SIG-M5 treated with dmso at 0.1 percent for 504 hours (cell line): ENCODE results near the gene FAM32A.

Experiments used
- DNase-seq: peaks from one replicate; lab custom pipeline; 2025; ENCODE audit not compliant: unreplicated experiment; lab: John Stamatoyannopoulos, UW

Gene FAM32A

DNA sequence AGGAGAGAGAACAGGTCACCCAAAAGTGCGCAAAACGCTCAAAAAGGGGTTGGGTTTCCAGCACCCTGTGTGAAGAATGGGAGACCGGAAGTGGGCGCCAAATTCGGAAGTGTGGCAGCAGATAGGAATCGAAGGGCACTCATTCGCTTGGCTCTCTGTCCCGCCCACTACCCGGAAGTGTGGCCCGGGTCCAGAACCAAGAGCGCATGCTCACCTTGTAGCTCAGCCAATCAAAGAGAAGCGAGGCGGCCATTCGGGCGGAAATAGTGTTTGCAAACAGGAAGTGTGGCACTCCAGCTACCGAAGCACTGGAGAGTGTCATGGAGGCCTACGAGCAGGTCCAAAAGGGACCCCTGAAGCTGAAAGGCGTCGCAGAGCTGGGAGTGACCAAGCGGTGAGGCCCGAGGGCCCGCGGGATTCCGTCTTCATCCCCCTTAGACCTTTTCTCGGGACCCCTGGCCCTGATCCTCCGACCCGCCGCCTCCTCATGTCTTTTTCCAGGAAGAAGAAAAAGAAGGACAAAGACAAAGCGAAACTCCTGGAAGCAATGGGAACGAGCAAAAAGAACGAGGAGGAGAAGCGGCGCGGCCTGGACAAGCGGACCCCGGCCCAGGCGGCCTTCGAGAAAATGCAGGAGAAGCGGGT, at the start of gene FAM32A:
FAM32A (plus strand) TSS at position 288 of the 645 bp plus-strand sequence; CDS start at position 321, 33 bp downstream.
- DNase-seq, result peak; percentile 97

DNA sequence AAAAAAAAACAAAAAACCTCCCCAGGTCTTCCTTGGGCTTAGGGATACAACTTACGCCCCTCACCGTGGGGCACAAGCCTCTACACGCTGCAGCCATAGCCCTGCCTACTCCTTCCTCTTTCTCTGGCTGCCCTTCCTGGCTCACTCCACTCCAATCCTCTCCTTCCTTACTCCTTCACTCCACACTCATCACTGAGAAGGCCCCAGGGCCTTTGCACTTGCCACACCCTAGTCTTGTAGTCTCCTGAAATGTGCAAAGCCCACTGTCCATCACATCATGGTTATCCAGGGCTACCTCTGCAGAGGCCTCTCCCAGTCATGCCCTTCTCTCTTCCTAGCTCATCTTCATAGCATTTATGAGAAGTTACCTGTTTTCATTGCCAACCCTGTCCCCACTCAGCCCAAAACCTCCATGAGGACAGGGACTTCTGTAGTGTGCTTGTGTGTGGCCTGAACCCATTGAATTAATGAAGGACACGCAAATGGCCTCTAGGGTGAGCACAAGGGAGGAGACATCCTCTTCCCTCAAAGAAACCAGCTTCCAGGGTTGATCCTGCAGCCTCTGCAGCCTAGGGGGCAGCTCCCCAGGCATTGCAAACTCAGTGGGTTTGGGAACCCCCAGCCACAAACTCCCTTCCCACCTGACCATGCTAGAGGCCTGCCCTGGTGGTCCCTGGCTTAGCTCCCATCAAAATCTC, 49.6 kb upstream of the FAM32A start:
- DNase-seq, result no peak

DNA sequence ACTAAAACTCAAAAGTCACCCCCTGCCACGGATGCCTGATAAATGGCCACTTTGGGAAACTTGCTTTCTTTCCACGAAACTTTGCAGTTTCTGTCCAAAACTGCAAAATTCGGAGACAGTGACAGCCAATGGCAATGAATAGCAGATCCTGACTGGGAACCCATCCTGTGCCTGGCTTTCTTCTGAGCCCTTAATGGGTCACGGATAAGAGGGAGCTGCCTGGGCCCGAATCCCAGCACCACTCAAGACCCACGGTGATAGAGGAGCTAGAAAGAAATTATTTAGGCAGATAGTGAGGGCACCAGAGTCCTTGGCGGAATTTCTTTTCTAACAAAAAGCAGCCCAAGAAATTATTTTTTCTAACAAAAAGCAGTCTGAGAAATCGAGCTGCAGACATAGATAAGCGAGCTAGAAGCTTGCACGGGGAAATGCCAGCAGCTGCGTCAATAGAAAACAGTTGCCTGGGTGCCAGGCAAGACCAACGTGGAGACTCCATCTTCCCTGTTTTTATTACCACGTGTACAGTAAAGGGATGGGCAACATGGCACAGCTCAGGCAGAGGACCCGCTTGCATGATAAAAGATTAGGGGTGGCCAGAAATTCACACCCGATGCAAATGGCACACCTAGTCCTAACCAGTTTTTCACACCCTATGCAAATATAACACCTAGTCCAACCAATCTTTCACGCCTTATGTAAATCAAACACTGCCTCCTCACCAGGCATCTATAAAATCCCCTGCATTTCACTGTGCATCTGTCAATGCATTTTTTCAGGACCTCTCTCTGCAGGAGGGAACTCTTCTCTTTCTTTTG, 48.8 kb upstream of the FAM32A start:
- no peak for DNase-seq

DNA sequence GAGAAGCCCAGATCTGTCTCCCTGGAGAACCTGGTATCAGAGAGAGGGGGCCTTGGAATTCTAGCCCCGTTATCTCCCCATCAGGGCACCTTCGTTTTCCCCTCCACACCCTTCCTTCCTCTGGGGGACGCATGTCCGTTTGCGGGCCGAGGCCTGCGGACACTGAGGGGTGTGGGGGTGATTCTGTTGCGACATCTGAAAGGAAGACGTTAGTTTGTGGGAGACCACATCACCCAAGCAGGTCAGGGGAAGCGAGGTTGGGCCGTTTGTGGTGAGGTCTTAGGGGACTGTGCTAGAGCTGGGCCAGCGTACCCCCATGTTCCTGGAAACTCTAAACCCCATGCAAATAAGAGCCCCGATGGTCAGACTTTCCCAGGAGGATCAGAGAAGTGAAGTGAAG, 45.5 kb upstream of the FAM32A start:
- peak; percentile 84 for DNase-seq

DNA sequence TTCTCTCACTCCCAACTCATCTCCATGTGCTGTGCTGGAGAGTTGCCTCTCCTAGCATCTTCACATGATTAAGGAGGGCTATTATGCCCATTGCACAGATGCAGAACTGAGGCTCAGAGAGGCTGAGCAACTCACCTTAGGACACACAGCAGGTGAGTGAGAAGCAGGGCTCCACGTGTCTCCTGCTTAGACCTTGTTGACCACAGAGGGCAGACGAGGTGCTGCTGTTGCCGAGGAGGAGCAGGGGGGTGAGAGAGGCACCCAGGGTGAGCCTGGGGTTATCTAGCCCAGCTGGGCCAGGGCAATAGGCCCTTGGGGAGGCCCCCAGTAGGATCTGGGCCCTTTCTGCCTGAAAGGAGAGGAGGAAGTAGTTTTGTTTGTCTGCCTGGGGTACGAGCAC, 44.2 kb upstream of the FAM32A start:
- peak; percentile 80 for DNase-seq

DNA sequence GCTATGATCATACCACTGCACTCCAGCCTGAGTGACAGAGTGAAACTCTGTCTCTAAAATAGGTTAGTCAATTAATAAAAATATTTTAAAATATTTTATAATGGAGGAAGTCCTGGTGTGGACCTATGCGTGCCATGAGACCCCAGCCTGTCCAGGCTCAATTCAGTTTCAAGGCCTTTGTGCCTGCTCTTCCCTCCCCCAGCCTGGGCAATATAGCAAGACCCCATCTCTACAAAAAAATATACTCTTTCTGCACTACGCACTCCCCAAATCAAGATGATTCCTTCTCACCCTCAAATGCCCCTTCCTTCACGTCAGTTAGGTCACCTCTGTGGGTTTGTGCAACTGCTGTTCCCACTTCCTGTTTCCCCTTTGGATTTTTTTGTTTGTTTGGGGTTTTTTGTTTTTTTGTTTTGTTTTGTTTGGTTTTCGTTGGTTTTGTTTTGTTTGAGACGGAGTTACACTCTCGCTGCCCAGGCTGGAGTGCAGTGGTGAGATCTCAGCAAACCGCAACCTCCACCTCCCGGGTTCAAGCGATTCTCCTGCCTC, 43.1 kb upstream of the FAM32A start:
- peak; percentile 59 for DNase-seq

DNA sequence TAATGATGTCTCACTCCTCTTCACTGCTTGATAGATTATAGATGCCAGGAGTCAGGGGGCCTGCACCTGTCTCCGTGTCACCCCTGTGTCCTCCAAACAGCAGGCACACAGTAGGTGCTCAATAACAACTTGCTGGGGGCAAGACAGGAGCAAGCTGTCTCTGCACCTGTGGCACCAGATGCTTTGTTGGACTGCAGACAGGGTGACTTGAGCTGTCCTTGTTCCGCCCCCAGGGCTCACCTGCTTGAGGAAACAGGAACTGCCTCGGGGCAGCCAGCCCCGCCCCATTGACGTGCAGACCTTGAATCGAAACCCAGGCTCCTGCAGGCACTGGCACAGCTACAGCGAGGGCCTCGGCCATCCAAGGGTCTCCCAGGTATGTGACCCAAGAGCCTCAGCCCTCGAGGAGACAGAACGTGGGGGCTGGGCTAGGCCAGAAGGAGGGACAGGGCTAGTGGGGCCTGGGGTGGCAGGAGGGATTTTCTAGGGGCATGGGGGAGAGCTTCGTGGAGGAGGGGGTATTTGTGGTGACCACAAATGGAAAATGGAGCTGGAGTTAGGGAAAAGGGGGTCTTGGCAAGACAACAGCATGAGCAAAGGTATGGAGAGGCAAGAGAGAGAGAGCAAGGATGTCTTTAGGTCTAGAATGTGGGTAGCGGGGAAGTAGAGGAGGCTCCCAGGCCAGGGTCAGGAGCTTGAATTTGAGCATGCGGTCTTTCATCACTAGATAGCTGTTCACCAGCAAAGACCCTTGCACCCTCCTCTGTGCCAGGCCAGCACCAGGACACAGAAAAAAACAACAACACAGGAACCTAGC, 41.6 kb upstream of the FAM32A start, which contains the start of gene HSH2D:
HSH2D (plus strand) TSS at position 287 of the 817 bp plus-strand sequence. CDS start 5,066 bp downstream, outside the sequence.
- DNase-seq, result peak; percentile 87

DNA sequence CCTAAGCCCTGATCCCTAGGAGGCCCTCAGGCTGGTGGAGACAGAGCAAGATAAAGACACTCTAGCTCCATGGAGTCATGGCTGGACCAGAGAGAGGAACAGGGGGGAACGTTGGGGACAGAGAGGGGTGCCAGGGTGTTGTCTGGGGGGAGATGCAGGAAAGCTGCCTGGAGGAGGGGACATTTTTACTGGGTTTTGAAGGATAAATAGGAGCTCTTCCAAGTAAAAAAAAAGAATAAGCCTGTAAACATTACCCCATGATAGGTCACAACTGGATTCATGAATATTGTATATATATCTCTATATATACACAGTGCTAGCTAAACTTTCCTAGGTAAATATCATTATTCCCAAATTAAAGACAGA, 41.0 kb upstream of the FAM32A start:
- no peak for DNase-seq

DNA sequence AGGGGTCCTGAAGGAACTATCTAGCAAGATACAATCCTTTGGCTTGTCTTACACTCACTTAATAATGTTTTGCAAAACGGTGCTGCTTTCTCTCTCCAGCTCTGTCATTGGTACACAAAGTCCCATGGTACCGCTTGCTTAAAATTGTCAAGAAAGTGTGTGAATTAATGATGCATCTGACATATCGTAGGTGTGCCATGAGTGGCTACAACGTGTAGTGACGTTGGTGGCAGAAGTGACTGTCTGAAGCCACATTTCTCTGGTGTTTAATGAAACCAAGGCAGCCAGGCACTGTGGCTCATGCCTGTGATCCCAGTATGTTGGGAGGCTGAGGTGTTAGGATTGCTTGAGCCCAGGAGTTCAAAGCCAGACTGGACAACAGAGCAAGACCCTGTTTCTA, 39.1 kb upstream of the FAM32A start:
- DNase-seq, result no peak

DNA sequence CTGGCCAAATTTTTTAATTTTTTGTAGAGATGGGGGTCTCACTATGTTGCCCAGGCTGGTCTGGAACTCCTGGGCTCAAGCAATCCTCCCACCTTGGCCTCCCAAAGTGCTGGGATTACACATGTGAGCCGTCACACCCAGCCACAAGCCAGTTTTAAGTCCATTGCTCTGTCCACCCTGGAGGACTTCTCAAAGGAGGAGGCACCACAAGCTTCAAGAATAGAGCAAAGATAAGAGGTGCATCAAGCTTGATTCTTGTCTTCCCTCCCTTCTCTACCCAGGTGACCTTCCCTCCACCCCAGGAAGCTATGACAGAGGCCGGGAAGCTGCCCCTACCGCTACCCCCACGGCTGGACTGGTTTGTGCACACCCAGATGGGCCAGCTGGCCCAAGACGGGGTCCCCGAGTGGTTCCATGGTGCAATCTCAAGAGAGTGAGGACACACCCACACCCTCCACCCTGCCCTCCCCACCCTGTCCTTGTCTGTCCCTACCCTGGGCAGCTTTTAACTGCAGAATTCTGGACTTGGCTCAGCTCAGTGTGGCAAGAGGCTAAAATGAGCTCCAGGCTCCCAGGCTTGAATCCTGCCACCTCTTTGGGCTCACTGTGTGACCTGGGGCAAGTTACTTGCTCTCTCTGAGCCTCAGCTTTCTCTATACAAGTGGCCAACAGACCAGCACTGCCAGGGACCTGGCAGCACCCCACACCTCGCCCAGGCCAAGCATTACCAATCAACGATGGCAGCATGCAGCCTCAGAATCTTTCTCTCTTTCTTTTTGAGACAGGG, 36.6 kb upstream of the FAM32A start:
- peak; percentile 49 for DNase-seq

DNA sequence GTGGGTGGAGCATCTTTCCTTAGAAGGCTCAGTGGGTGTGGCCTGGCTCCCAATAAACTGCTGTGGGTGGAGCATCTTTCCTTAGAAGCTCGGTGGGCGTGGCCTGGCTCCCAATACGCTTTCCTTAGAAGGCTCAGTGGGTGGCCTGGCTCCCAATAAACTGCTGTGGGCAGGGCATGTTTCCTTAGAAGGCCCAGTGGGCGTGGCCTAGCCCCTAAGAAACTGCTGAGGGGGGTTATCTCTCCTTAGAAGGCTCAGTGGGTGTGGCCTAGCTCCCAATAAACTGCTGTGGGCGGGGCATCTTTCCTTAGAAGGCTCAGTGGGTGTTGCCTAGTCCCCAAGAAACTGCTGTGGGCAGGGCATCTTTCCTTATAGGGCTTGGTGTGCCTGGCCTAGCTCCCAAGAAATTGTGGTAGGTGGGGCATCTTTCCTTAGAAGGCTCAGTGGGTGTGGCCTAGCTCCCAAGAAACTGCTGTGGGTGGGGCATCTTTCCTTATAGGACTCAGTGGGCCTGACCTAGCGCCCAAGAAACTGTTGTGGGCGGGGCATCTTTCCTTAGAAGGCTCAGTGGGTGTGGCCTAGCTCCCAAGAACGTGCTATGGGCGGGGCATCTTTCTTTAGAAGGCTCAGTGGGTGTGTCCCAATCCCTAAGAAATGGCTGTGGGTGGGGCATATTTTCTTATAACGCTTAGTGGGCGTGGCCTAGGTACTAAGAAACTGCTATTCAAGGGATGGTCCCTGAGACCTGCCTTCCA, 31.5 kb upstream of the FAM32A start:
- DNase-seq, result peak; percentile 61

DNA sequence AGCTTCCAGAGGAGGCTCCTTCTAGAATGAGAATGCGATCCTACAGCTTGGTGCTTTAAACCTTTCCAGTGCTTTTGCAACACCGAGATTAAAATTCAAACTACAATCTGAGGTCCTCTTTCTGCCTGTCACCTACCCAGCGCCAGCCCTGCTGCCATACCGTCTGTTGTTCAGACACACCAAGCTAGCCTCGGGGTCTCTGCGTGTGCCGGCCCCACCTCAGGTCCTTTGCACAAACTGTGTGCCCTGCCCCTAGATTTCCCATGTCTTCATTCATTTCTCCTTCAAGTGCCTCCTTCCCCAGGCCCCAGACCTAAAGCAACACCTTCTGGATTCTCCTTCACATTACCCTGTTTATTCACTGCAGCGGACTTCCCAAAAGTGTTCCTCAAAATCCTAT, 30.7 kb upstream of the FAM32A start:
- DNase-seq, result no peak

DNA sequence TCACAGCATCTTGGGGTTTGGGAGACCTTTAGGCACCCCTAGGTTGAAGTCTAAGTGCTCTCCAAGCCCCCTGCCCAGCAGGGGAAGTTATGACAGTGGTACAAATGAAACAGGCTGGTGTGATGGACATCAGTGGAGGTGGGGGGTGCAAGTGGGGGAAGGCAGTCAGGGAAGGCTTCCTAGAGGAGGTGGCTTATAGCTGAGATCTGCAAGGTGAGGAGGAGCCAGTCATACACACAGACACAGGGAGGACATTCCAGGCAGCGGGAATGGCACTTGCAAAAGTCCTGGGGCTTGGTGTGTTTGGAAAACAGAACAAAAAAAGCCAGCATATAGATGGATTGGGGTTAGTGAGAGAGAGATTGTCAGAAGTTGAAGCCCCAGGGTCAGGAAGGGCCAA, 30.1 kb upstream of the FAM32A start:
- DNase-seq, result no peak

DNA sequence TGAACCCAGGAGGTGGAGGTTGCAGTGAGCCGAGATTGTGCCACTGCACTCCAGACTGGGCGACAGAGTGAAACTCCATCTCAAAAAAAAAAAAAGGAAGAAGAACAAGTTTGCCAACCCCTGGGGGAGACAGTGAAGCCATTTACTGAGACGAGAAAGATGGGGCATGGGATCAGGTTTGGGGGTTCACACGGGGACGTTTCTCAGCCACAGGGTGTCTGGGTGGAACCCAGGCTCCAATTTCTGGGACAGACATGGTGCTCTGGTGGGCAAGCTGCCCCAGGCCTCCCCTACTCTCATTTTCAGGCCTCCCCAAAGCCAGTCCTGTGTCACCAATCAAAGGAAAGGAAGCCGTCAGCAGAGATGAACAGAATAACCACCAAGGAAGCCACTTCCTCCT, 28.3 kb upstream of the FAM32A start:
- no peak for DNase-seq

DNA sequence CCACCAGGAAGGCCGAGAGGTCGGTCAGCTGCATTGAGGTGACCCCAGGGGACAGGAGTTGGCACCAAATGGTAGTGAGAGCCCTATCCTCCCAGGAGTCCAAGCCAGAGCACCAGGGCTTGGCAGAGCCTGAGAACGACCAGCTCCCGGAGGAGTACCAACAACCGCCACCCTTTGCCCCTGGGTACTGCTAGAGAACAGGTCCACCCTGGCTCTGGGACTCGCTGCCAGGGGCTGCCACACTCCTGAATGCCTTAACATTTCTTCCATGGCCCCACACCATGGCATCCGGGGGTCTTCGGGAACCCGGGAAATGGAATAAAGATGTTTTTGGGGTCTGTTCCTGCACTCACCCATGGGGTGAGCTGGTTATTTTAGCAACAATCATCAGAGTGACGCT, 27.6 kb upstream of the FAM32A start:
- DNase-seq, result no peak

DNA sequence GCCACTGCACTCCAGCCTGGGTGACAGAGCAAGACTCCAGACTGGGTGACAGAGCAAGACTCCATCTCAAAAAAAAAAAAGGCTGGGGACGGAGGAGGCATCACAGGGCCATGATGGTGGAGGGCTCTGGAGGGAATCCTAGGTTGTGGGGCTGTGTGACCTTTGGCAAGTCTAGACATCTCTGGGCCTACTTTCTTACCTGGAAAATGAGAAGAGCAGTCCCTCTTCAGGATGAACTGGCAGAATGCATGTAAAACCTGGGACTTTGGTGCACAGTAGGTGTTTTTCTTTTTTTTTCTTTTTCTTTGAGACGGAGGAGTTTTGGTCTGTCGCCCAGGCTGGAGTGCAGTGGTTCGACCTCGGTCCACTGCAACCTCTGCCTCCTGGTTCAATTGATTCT, 25.6 kb upstream of the FAM32A start:
- DNase-seq, result no peak

DNA sequence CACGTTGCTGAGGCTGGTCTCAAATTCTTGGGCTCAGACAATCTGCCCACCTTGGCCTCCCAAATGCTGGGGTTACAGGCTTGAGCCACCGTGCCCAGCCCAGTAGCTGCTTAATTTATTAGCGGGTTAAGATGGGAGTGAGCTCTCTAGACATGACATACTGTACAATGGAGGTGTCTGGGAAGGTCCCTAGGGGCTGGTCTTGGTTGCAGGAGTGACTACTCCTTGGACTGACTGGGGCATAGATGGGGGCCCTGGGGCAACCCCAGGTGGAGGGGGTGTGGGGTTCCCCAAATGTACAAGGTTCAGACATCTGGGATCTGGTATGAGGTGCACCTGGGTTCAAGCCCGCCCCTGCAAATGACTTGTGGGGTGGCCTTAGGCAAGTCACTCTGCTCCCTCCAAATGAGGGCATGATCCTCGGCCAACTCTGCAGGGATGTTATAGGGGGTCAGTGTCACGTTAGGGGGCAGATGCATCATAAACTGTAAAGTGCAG, 24.7 kb upstream of the FAM32A start:
- no peak for DNase-seq

DNA sequence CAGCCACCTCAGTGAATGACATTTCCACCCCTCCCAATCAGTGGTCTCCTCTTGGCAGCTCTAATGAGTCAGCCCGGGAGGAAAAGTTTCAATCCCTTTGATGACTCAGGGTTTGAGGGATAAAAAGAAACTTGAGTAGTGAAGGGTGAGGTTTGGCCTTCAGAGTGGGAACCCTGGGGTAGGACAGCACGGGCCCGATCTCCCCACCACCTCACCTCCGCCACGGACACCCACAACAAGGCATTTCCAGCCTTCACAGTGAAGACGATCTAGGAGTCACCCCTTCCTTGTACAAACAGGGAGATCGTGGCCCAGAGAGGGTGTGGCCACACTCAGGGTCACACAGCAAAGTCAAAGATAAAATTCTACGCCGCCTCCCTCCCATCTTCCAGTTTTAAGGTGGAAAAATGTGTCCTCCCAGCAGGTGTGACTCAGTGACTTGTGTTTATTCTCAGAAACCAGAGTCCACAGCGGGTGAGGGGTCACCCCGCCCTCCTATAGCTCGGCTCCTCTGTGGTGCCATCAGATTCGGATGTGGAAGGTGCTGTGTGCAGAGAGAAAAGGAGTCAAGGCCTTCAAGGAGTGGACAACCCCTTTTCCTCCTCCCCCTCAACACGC, 24.2 kb upstream of the FAM32A start:
- peak; percentile 40 for DNase-seq

DNA sequence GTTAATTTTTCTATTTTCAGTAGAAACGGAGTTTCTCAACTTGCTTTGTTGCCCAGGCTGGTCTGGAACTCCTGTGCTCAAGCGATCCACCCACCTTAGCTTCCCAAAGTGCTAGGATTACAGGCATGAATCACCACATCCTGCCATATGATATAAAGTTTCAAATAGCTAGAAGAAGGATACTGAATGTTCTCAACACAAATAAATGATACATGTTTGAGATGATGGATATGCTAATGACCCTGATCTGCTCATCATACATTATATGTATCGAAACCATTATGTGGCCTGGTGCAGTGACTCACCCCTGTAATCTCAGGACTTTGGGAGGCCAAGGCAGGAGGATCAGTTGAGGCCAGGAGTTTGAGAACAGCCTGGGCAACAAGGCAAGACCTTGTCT, 23.4 kb upstream of the FAM32A start:
- DNase-seq, result no peak
